Endothelial cell of umbilical vein (primary cell): ENCODE results near the gene TLCD3B. TPM values are rescaled to one million over a fixed set of nuclear protein-coding genes. Genes with fewer than 3 reads are reported as not detected.

ENCODE experiments used
- BruUV-seq: library from RNA; stranded (reverse); fragments of 400-500 nt; replicated peaks from 2 replicates; lab custom pipeline; 2021; lab: Mats Ljungman, UMichigan
- CTCF ChIA-PET: fragments of 300-600, 350-600 bp; sonication (Branson Sonifier 250); formaldehyde crosslinking; loops from one replicate; lab custom pipeline; 2021; ENCODE audit warnings: antibody characterized with exemption, inconsistent platforms; lab: Charles Lee
- POLR2A ChIA-PET: fragments of 300-600, 350-600 bp; sonication (Branson Sonifier 250); formaldehyde crosslinking; loops from one replicate; lab custom pipeline; 2021; ENCODE audit warnings: antibody characterized with exemption, inconsistent platforms; lab: Charles Lee
- DNase-seq: peaks from one replicate; pipeline ENCODE4 v3.0.0-alpha.2; 2011; ENCODE audit warnings: low read depth, low spot score
- FAIRE-seq: peaks from 2 replicates; lab custom pipeline; 2011; peaks lifted over from hg19 to GRCh38; lab: Jason Lieb, UNC
- H2AFZ ChIP-seq: 2 replicates; pipeline ENCODE4 v1.6.0; 2012; ENCODE audit warnings: low read depth, low read length, control low read depth, inconsistent platforms
- H3K27ac ChIP-seq: 2 replicates; pipeline ENCODE4 v1.5.1; 2011; ENCODE audit warnings: low read depth, mild to moderate bottlenecking, control low read depth, low read length, moderate library complexity; ENCODE audit not compliant: insufficient read depth
- H3K27me3 ChIP-seq, 2 experiments: 2 replicates each; pipeline versions ENCODE4 v1.6.0 to v1.6.1; 2011; ENCODE audit warnings: low read length in 2 of 2, mixed read lengths in 1 of 2; ENCODE audit not compliant: control insufficient read depth in 2 of 2, insufficient read depth in 2 of 2
- H3K36me3 ChIP-seq, 2 experiments: 2 replicates in 1 of 2; 3 replicates in 1 of 2; pipeline ENCODE4 v1.5.1; 2011; ENCODE audit warnings: low read length in 2 of 2, mild to moderate bottlenecking in 1 of 2, moderate library complexity in 1 of 2; ENCODE audit not compliant: control insufficient read depth in 2 of 2, insufficient read depth in 2 of 2; ENCODE audit errors: extremely low read depth in 1 of 2
- H3K4me1 ChIP-seq: 3 replicates; pipeline ENCODE4 v1.5.1; 2011; ENCODE audit warnings: mild to moderate bottlenecking, low read length; ENCODE audit not compliant: control insufficient read depth, insufficient read depth; ENCODE audit errors: extremely low read depth
- H3K4me2 ChIP-seq: 2 replicates; pipeline ENCODE4 v1.6.1; 2011; ENCODE audit warnings: low read length, control low read depth, mixed read lengths; ENCODE audit not compliant: insufficient read depth
- H3K4me3 ChIP-seq, 3 experiments: fragments of 200-600 bp in 1 of 3; sonication (generic), shearing (Covaris generic) in 1 of 3; replicated peaks in 1 of 3; 2 replicates each; pipeline ENCODE4 v1.5.1; 2011 to 2016; ENCODE audit warnings: control low read depth in 3 of 3, low read length in 3 of 3, mild to moderate bottlenecking in 2 of 3, inconsistent platforms in 1 of 3, low read depth in 1 of 3, moderate library complexity in 1 of 3; ENCODE audit not compliant: insufficient read depth in 1 of 3
- H3K79me2 ChIP-seq: 2 replicates; pipeline ENCODE4 v1.6.0; 2012; ENCODE audit warnings: low read length, inconsistent platforms; ENCODE audit not compliant: control insufficient read depth, insufficient read depth
- H3K9ac ChIP-seq: replicated peaks from 2 replicates; pipeline ENCODE3; 2011; ENCODE audit warnings: low read length, control low read depth; ENCODE audit not compliant: insufficient read depth; ENCODE audit errors: extremely low read depth
- H3K9me1 ChIP-seq: replicated peaks from 3 replicates; pipeline ENCODE4 v1.6.0; 2011; ENCODE audit warnings: mild to moderate bottlenecking, low read length; ENCODE audit not compliant: control insufficient read depth, insufficient read depth; ENCODE audit errors: extremely low read depth
- H3K9me3 ChIP-seq: replicated peaks from 2 replicates; pipeline ENCODE4 v1.5.1; 2012; ENCODE audit warnings: low read length, inconsistent platforms; ENCODE audit not compliant: control insufficient read depth, insufficient read depth
- H4K20me1 ChIP-seq: replicated peaks from 2 replicates; pipeline ENCODE3; 2011; ENCODE audit warnings: mild to moderate bottlenecking, low read length; ENCODE audit not compliant: control insufficient read depth, insufficient read depth; ENCODE audit errors: extremely low read depth
- CTCF ChIP-seq, 2 donors: IDR thresholded peaks; 1 replicate in 1 of 2; 2 replicates in 1 of 2; pipeline ENCODE4 v1.5.1; 2011; ENCODE audit warnings: low read length in 2 of 2, mild to moderate bottlenecking in 2 of 2, moderate library complexity in 2 of 2, control low read depth in 1 of 2, inconsistent platforms in 1 of 2, low read depth in 1 of 2; ENCODE audit not compliant: insufficient read depth in 1 of 2; ENCODE audit errors: extremely low read depth in 1 of 2
- EZH2 ChIP-seq: IDR thresholded peaks from 2 replicates; pipeline ENCODE4 v1.6.1; 2012; ENCODE audit warnings: borderline replicate concordance, low read depth, mild to moderate bottlenecking, moderate library complexity, low read length, inconsistent platforms; ENCODE audit not compliant: severe bottlenecking
- FOS ChIP-seq: IDR thresholded peaks from 2 replicates; pipeline ENCODE4 v1.6.1; 2011; ENCODE audit warnings: mild to moderate bottlenecking, low read length, moderate library complexity, borderline replicate concordance; ENCODE audit not compliant: insufficient read depth
- JUN ChIP-seq: IDR thresholded peaks from 2 replicates; pipeline ENCODE4 v1.6.1; 2011; ENCODE audit warnings: borderline replicate concordance, low read depth; ENCODE audit not compliant: insufficient read length, insufficient read depth
- POLR2A ChIP-seq: IDR thresholded peaks from 2 replicates; pipeline ENCODE4 v1.6.1; 2012; ENCODE audit warnings: low read depth, mild to moderate bottlenecking, control low read depth, low read length
- POLR2AphosphoS5 ChIP-seq: IDR thresholded peaks from 2 replicates; pipeline ENCODE4 v1.6.1; 2012; ENCODE audit warnings: low read depth, mild to moderate bottlenecking, control low read depth, low read length, moderate library complexity; ENCODE audit not compliant: insufficient read depth
- dilution Hi-C: fragments of 300-500 bp; cut with MboI; formaldehyde crosslinking; loops from one replicate; pipeline ENCODE4 v1.15.0; 2019; ENCODE audit warnings: low sequenced_read_pairs; ENCODE audit not compliant: extremely low pct_ligation_motif_present
- intact Hi-C: fragments of 100-400 bp; cut with micrococcal nuclease; formaldehyde crosslinking; loops from one replicate; pipeline ENCODE4 v1.10.0; 2022
- polyA plus RNA-seq, 4 experiments: library from polyadenylated mRNA; depleted of rRNA in 3 of 4; stranded (reverse) in 3 of 4; unstranded in 1 of 4; fragments of >200 nt; gene quantifications; 2 replicates each; pipeline versions ENCODE4 v1.2.1 to v1.2.3, GENCODE V29; 2011 to 2012; ENCODE audit warnings: missing spikeins in 1 of 4
- total RNA-seq: library from RNA; stranded (reverse); gene quantifications from 2 replicates; pipeline ENCODE4 v1.2.3, GENCODE V29; 2021

The TLCD3B gene
- total and polyA plus RNA-seq, 2 donors (not counting 3 experiments of a cell fraction or from before 2014, with no cell fraction given), result 0.37 to 0.86 TPM

- Histone ChIP-seq H3K27me3 (no peaks in the 10 kb centered on the region), H3K9ac (peak overlapping the region; percentile 63), H3K4me2 (peak overlapping the region; percentile 59), H3K4me3 (peak overlapping the region in 2 of 3 experiments; percentile 38 to 49), H3K79me2 (peaks cover 31% of the 10 kb centered on the region), H3K4me1 (peaks cover 29% of the 10 kb centered on the region), H4K20me1 (no peaks in the 10 kb centered on the region), H2AFZ (peak overlapping the region; percentile 38), H3K9me1 (no peaks in the 10 kb centered on the region), H3K9me3 (no peaks in the 10 kb centered on the region), H3K36me3 (peaks cover 6 to 16% of the 10 kb centered on the region in 2 experiments), H3K27ac (peak overlapping the region; percentile 71)
- BruUV-seq, result no TSS peak
- DNase-seq (peak; percentile 43), FAIRE-seq (peak; percentile 59)
- dilution Hi-C loops, result no loop called here
- CTCF ChIA-PET, result interaction anchor here (0.6 to 4.5 kb wide), 5 partner anchors 8 to 155 kb away, joined by 3 to 53 read pairs (median 15); partner anchors contain the start of gene TBX6
- intact Hi-C loops, result loop anchor here (2.0 kb wide), 1 partner anchor 13 kb away; no protein-coding TSS in a partner anchor
- TF ChIP-seq POLR2AphosphoS5, result no peak
- TF ChIP-seq EZH2, result no peak
- peak in 1 of 2 donors; percentile 3 for TF ChIP-seq CTCF (IDR thresholded peaks at IDR 0.05; ENCODE audit: extremely low read depth in 1 of 2, insufficient read depth in 1 of 2, low read depth in 1 of 2, low read length in 2 of 2)
- no peak for TF ChIP-seq FOS
- TF ChIP-seq POLR2A, result no peak
- TF ChIP-seq JUN, result no peak
- POLR2A ChIA-PET, result interaction anchor here (2.2 to 2.8 kb wide), 2 partner anchors 10 to 11 kb away, joined by 14 to 21 read pairs; partner anchors contain the start of gene PPP4C
Observed at GRCh38 chr16:30063893-30064728, 33.0 kb upstream of the TLCD3B start.
